DOHH2 (cell line): ENCODE results near the gene OR8G5.

ENCODE experiments used
- CTCF ChIP-seq: fragments of 200-600 bp; sonication (generic); IDR thresholded peaks from one replicate; pipeline ENCODE4 v1.5.1; 2014; ENCODE audit warnings: antibody characterized with exemption, mild to moderate bottlenecking, low read depth, low read length; ENCODE audit not compliant: poor library complexity, severe bottlenecking
- EZH2phosphoT487 ChIP-seq: fragments of 200-600 bp; sonication (generic); IDR thresholded peaks from 2 replicates; pipeline ENCODE4 v1.6.1; 2017; ENCODE audit warnings: borderline replicate concordance, mild to moderate bottlenecking, antibody characterized with exemption, low read length, moderate library complexity, mixed read lengths

GRCh38 chr11:124307093-124307492 lies 50.9 kb downstream of the OR8G5 start:
- TF ChIP-seq CTCF (no peak), EZH2phosphoT487 (no peak)
